A549 (cell line): ENCODE measurements around the gene RAI2.

Experiments
- CTCF ChIP-seq: fragments of >200 bp; sonication (Bioruptor Twin); formaldehyde crosslinking; IDR thresholded peaks from 3 replicates; pipeline ENCODE4 v1.5.1; 2016
- REST ChIP-seq: fragments of 200-600 bp; sonication (generic); IDR thresholded peaks from 2 replicates; pipeline ENCODE4 v1.6.1; 2016; ENCODE audit warnings: antibody characterized with exemption, mild to moderate bottlenecking, moderate library complexity
- RFX5 ChIP-seq: fragments of 450-650 bp; IDR thresholded peaks from 2 replicates; pipeline ENCODE4 v1.7.1; 2014; ENCODE audit warnings: antibody characterized with exemption, mild to moderate bottlenecking, moderate library complexity
- TF ChIP-seq, protein P1 (sequence below): fragments of 450-650 bp; IDR thresholded peaks from 2 replicates; pipeline ENCODE4 v1.6.1; 2014; ENCODE audit warnings: antibody characterized with exemption

DNA sequence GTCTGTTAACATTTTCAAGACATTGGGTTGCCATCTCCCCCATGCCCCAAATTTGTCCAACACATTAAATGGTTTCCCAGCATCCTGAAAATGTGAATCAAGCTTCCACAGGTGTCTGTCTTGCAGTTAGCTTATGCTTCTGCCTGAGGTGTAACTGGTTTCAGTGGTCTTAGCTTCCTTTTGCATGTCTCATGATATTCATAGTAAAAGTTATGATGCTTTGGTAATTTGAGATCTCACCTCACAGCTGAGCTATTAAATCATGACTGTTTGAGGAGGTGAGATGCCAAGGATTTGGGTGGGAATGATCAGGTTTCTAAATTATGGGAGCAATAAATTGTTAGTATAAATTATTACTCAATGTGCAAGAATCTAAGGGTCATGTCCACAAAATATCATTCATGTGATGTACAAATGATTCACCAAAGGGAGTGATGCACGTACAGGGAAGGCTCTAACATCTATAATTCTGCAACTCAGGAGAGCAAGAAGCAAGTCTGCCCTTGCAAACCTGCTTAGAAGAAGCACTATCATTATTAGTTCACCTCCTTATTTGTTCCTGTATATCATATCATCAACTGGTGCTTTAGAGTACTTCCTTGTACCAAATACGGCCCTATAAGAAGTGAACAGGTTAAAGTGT is 17.1 kb upstream of the RAI2 start:
- no peak for TF ChIP-seq CTCF
- TF ChIP-seq REST = no peak
- TF ChIP-seq, protein P1, sequence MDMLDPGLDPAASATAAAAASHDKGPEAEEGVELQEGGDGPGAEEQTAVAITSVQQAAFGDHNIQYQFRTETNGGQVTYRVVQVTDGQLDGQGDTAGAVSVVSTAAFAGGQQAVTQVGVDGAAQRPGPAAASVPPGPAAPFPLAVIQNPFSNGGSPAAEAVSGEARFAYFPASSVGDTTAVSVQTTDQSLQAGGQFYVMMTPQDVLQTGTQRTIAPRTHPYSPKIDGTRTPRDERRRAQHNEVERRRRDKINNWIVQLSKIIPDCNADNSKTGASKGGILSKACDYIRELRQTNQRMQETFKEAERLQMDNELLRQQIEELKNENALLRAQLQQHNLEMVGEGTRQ = no peak
- no peak for TF ChIP-seq RFX5
